Measurements from ENCODE around the gene PSMC2.
A peak's percentile ranks its signal among the peaks of the same experiment; 100 is the strongest.

PSMC2 gene

GRCh38 chr7:103347507-103348267 is at the start of gene PSMC2:
Gene PSMC2, plus strand, starts transcription at chr7:103347643. Its CDS starts 69 bp downstream, at chr7:103347712.
- DNase-seq, result peak; percentile 75

GRCh38 chr7:103297837-103298179 is 49.6 kb upstream of the PSMC2 start:
- no peak for DNase-seq

GRCh38 chr7:103299660-103300059 is 47.8 kb upstream of the PSMC2 start:
- no peak for DNase-seq

- DNase-seq, result no peak
Observed at GRCh38 chr7:103301441-103301840, 46.0 kb upstream of the PSMC2 start.

GRCh38 chr7:103307503-103308231 is 39.8 kb upstream of the PSMC2 start:
- no peak for DNase-seq

- no peak for DNase-seq
Observed at GRCh38 chr7:103314852-103315251, 32.6 kb upstream of the PSMC2 start.

- DNase-seq, result no peak
Observed at GRCh38 chr7:103316380-103316941, 31.0 kb upstream of the PSMC2 start.

- DNase-seq, result no peak
Observed at GRCh38 chr7:103317009-103317408, 30.4 kb upstream of the PSMC2 start.

GRCh38 chr7:103325744-103326143 is 21.7 kb upstream of the PSMC2 start:
- DNase-seq, result no peak

- no peak for DNase-seq
Observed at GRCh38 chr7:103336761-103337160, 10.7 kb upstream of the PSMC2 start.

- DNase-seq, result no peak
Observed at GRCh38 chr7:103338864-103339263, 8.6 kb upstream of the PSMC2 start.

- DNase-seq, result no peak
Observed at GRCh38 chr7:103341466-103341865, 6.0 kb upstream of the PSMC2 start.

GRCh38 chr7:103343332-103343731 is 4.1 kb upstream of the PSMC2 start:
- no peak for DNase-seq

GRCh38 chr7:103343758-103344452 is 3.5 kb upstream of the PSMC2 start:
- no peak for DNase-seq

- peak; percentile 87 for DNase-seq
Observed at GRCh38 chr7:103344453-103345149, 2.8 kb upstream of the PSMC2 start, which contains the start of gene DNAJC2. Gene DNAJC2, minus strand, starts transcription at chr7:103344767. Its CDS starts 145 bp downstream, at chr7:103344622.

GRCh38 chr7:103346396-103346795 is 1.0 kb upstream of the PSMC2 start:
- DNase-seq, result no peak

- DNase-seq, result no peak
Observed at GRCh38 chr7:103348452-103348851, 1.0 kb downstream of the PSMC2 start.

GRCh38 chr7:103348959-103349358 is 1.5 kb downstream of the PSMC2 start:
- no peak for DNase-seq

GRCh38 chr7:103349805-103350204 is 2.4 kb downstream of the PSMC2 start:
- no peak for DNase-seq

GRCh38 chr7:103369432-103369831 is 22.0 kb downstream of the PSMC2 start:
- DNase-seq, result no peak

GRCh38 chr7:103373866-103374643 is 26.6 kb downstream of the PSMC2 start:
- no peak for DNase-seq
